ENCODE data around the gene CCDC191. TPM values are rescaled to one million over a fixed set of nuclear protein-coding genes. Genes with fewer than 3 reads are reported as not detected.

The CCDC191 gene
- polyA plus RNA-seq, 3 donors: 0.48 to 2.9 (median 1.2) TPM

DNA sequence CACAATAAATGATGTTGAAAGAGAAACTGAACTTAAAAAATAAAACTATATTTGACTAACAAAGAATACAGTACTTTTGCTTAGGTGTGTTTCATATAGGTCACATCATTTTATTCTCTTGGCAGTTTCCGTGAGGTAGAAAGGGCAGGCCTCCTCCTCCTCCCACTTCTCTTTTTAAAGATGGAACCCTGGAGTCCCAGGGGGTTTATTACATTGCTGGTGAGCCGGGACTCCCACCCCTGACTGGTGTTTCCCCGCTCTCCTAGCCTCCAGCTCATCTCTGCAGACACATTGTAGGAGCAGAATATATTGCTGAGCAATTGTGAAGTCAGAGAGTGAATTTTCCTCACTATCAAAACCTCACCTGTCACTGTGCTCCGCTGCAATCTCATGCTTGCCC, 78.5 kb downstream of the CCDC191 start:
- no peak overlapping the region for H2AFZ ChIP-seq (ENCODE audit: insufficient read depth, low read depth, low read length, poor library complexity, severe bottlenecking)
- peaks cover 6 to 12% of the 10 kb centered on the region in 2 donors for H3K9me3 ChIP-seq (replicated peaks in 1 of 2; ENCODE audit: control insufficient read depth in 1 of 2, insufficient read depth in 1 of 2, low read length in 2 of 2)
- H4K20me1 ChIP-seq (ENCODE audit: insufficient read depth, low read length): no peaks in the 10 kb centered on the region
- H3K4me1 Mint-ChIP-seq: peaks cover 2% of the 10 kb centered on the region
- WGBS (ENCODE audit: insufficient coverage): no CpG with 5 or more reads among the region's 4 CpGs
- no peaks in the 10 kb centered on the region for H3K27me3 ChIP-seq (ENCODE audit: control insufficient read depth in 2 of 2, insufficient read depth in 2 of 2, low read length in 2 of 2)
- H3K4me1 ChIP-seq (ENCODE audit: control insufficient read depth in 1 of 2, insufficient read depth in 2 of 2, low read length in 2 of 2): no peaks in the 10 kb centered on the region
- H3K9ac ChIP-seq (ENCODE audit: insufficient read depth, low read length, poor library complexity, severe bottlenecking): no peak overlapping the region
- no peaks in the 10 kb centered on the region for H3K27me3 Mint-ChIP-seq (ENCODE audit: low read depth in 3 of 3)
- no peaks in the 10 kb centered on the region for H3K36me3 ChIP-seq (replicated peaks in 1 of 2; ENCODE audit: control insufficient read depth in 1 of 2, insufficient read depth in 2 of 2, low read length in 2 of 2)
- intact Hi-C loops (cut with micrococcal nuclease): no loop called here
- H3K36me3 Mint-ChIP-seq: peaks cover 18 to 20% of the 10 kb centered on the region in 2 donors
- TF ChIP-seq CTCF (IDR thresholded peaks at IDR 0.05): no peak
- H3K27ac ChIP-seq (ENCODE audit: low read depth in 1 of 2, low read length in 2 of 2): no peak overlapping the region
- no peak overlapping the region for H3K4me3 ChIP-seq (replicated peaks in 1 of 3; ENCODE audit: low read depth in 2 of 3, low read length in 3 of 3)
- no peak overlapping the region for H3K4me2 ChIP-seq (replicated peaks; ENCODE audit: extremely low read depth, low read length, poor library complexity, severe bottlenecking)
- no peaks in the 10 kb centered on the region for H3K79me2 ChIP-seq (ENCODE audit: insufficient read depth, low read length)
- no peak for DNase-seq
- no peak overlapping the region for H3K27ac Mint-ChIP-seq
- peaks cover 9 to 19% (median 17%) of the 10 kb centered on the region in 7 donors for H3K9me3 Mint-ChIP-seq
- H3K4me3 Mint-ChIP-seq: no peak overlapping the region

DNA sequence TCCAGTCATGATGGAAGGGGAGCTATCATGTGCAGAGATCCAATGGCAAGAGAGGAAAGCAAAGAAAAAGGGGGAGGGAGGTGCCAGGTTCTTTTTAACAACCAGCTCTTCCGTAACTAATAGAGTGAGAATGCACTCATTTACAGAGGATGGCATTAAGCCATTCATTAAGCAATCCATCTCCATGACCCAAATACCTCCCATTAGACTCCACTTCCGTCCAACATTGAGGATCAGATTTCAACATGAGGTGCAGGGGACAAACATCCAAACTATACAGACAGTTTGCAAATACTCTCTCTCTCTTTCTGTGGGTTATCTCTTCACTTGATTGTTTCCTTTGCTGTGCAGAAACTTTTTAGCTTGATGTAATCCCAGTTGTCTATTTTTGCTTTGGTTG, 87.3 kb downstream of the CCDC191 start:
- Histone ChIP-seq H3K4me1 (ENCODE audit: control insufficient read depth in 1 of 2, insufficient read depth in 2 of 2, low read length in 2 of 2) (no peaks in the 10 kb centered on the region), H3K79me2 (ENCODE audit: insufficient read depth, low read length) (no peaks in the 10 kb centered on the region), H3K27me3 (ENCODE audit: control insufficient read depth in 2 of 2, insufficient read depth in 2 of 2, low read length in 2 of 2) (no peaks in the 10 kb centered on the region), H3K4me3 (replicated peaks in 1 of 3; ENCODE audit: low read depth in 2 of 3, low read length in 3 of 3) (no peak overlapping the region), H3K9ac (ENCODE audit: insufficient read depth, low read length, poor library complexity, severe bottlenecking) (no peak overlapping the region), H3K36me3 (replicated peaks in 1 of 2; ENCODE audit: control insufficient read depth in 1 of 2, insufficient read depth in 2 of 2, low read length in 2 of 2) (no peaks in the 10 kb centered on the region), H4K20me1 (ENCODE audit: insufficient read depth, low read length) (no peaks in the 10 kb centered on the region), H3K27ac (ENCODE audit: low read depth in 1 of 2, low read length in 2 of 2) (no peak overlapping the region), H3K4me2 (replicated peaks; ENCODE audit: extremely low read depth, low read length, poor library complexity, severe bottlenecking) (no peak overlapping the region), H2AFZ (ENCODE audit: insufficient read depth, low read depth, low read length, poor library complexity, severe bottlenecking) (no peak overlapping the region), H3K9me3 (replicated peaks in 1 of 2; ENCODE audit: control insufficient read depth in 1 of 2, insufficient read depth in 1 of 2, low read length in 2 of 2) (peaks cover 0 to 6% of the 10 kb centered on the region in 2 donors)
- peaks cover 0 to 5% of the 10 kb centered on the region in 2 donors for H3K36me3 Mint-ChIP-seq
- no peak overlapping the region for H3K4me3 Mint-ChIP-seq
- H3K27me3 Mint-ChIP-seq (ENCODE audit: low read depth in 3 of 3): no peaks in the 10 kb centered on the region
- H3K4me1 Mint-ChIP-seq: no peaks in the 10 kb centered on the region
- H3K9me3 Mint-ChIP-seq: peaks cover 10 to 23% (median 14%) of the 10 kb centered on the region in 7 donors
- intact Hi-C loops (cut with micrococcal nuclease): no loop called here
- 83% methylated on average over 1 of the region's 2 CpGs for WGBS (ENCODE audit: insufficient coverage)
- DNase-seq: no peak
- no peak overlapping the region for H3K27ac Mint-ChIP-seq
- no peak for TF ChIP-seq CTCF (IDR thresholded peaks at IDR 0.05)
